ENCODE results near the gene ROBO1. TPM values are rescaled to one million over a fixed set of nuclear protein-coding genes. Genes with fewer than 3 reads are reported as not detected.
"Not testable (repeated sequence)": the region's sequence is repeated elsewhere in the genome, so short reads cannot be mapped to it uniquely, and the experiment has no call there.

ROBO1 gene
- total and polyA plus RNA-seq, 9 donors, result 26.2 to 77.2 (median 38.7) TPM

DNA sequence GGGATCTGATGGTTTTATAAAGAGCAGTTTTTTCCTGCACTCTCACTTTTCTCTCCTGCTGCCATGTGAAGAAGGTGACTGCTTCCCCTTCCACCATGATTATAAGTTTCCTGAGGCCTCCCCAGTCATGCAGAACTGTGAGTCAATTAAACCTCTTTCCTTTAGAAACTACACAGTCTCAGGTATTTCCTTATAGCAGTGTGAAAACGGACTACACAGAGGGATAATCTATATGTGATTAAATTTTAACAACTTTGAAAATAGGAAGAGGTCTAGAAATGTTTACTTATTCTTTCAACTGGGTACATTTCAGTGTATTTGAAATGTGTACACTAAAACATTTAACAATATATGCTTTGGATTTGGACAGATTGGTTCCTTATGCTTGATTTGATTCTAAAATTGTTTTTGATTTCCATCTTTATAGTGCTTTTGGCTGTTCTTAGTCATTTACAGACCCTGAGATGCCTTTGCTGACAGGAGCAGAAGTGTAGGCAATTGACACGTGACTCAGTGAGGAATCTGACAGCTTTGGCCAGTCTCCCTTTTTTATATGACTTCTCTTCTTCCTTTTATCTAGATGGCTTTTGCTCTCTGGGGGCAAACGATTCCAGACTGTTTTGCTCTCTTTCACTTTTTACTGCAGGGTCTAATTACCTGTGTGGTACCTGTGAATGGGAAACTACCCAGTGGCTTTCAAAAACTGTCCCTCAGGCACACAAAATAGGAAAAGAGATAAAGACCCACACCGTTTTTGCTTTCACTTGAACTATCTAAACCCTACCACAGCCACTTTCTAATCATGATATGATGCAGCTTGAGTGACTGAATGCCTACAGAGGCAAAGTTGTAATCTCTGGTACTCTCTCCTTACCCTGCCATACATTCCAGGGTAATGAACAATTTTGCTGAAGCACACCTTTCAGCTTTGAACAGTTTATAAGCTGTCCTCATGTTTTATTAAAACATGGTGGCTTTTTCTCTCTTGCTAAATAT is 422.6 kb downstream of the ROBO1 start:
- Histone ChIP-seq H3K36me3 (ENCODE audit: control insufficient read depth, insufficient read depth, low read length) (no peaks in the 10 kb centered on the region), H3K9me3 (replicated peaks; ENCODE audit: control insufficient read depth, low read depth, low read length) (no peaks in the 10 kb centered on the region), H3K27ac (ENCODE audit: low read length) (no peak overlapping the region), H3K27me3 (ENCODE audit: control insufficient read depth, insufficient read depth, low read length) (no peaks in the 10 kb centered on the region), H3K4me1 (ENCODE audit: control insufficient read depth, insufficient read depth, low read length) (no peaks in the 10 kb centered on the region), H3K4me3 (ENCODE audit: low read length) (no peak overlapping the region)
- WGBS (ENCODE audit: insufficient coverage), result 44% methylated on average over 1 of the region's 4 CpGs
- DNase-seq, result no peak

DNA sequence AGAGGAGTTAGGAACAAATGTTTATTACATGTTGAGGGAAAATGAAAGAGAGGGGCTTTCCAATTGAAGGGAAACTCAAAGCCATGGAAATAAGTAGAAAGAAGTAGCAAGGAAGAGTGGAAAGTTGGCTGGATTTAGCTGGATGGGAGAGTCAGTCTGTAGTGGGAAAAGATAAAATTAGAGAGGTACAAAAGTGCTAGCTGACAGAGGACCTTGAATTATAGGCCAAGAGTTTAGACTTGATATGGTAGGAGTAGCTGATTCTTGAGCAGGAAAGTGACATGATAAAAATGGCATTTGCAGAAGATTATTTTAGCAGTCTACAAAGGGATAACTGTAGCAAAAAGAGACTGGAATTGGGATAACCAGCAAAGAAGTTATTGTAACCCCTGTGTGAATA is 425.8 kb downstream of the ROBO1 start:
- peak; percentile 70 for DNase-seq
- Histone ChIP-seq H3K36me3 (ENCODE audit: control insufficient read depth, insufficient read depth, low read length) (no peaks in the 10 kb centered on the region), H3K4me1 (ENCODE audit: control insufficient read depth, insufficient read depth, low read length) (no peaks in the 10 kb centered on the region)

DNA sequence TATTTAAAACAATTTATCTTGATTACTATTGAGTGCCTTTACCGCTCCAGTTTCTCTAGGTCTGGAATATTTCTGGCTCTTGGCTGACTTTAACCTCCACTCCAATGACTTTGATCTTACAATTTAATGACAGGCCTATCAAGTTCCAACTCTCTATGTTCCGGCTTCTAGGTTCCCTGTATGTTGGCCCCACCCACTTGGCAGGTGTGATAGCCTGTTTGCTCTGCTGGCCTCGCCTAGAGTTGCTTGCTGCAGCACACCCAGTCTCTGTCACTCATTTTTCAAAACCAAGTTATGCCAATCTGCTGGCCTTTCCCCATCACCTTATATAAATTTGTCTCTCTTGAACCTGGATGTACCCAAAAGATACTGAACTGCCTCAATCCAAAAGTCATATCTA is 428.0 kb downstream of the ROBO1 start:
- Histone ChIP-seq H3K4me3 (ENCODE audit: low read length) (no peak overlapping the region), H3K9me3 (replicated peaks; ENCODE audit: control insufficient read depth, low read depth, low read length) (no peaks in the 10 kb centered on the region), H3K27me3 (ENCODE audit: control insufficient read depth, insufficient read depth, low read length) (no peaks in the 10 kb centered on the region), H3K27ac (ENCODE audit: low read length) (no peak overlapping the region), H3K36me3 (ENCODE audit: control insufficient read depth, insufficient read depth, low read length) (no peaks in the 10 kb centered on the region), H3K4me1 (ENCODE audit: control insufficient read depth, insufficient read depth, low read length) (no peaks in the 10 kb centered on the region)
- WGBS (ENCODE audit: insufficient coverage), result 64% methylated on average over 2 of the region's 3 CpGs
- DNase-seq, result no peak

More for the DNA sequence above, 425.8 kb downstream of the ROBO1 start:
- Histone ChIP-seq H3K4me3 (ENCODE audit: low read length) (no peak overlapping the region), H3K27ac (ENCODE audit: low read length) (no peak overlapping the region), H3K9me3 (replicated peaks; ENCODE audit: control insufficient read depth, low read depth, low read length) (no peaks in the 10 kb centered on the region), H3K27me3 (ENCODE audit: control insufficient read depth, insufficient read depth, low read length) (no peaks in the 10 kb centered on the region)

DNA sequence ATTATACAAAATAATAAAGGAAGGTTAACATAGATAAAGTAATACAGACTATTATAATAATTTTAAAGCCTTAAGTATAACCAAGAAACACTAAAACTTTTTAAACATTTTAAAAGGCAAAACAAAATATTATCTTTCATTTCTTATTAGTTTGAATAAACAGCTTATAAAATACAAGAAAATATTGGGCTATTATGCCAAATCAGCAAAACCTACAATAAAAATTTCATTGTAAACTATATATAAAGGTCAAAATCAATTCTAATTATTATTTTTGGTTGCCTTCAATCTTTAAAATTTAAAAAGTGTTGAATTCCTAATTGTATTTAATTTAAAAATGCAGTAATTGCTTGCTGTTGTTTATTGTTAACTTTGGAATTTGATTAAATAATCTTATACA is 430.0 kb downstream of the ROBO1 start:
- H3K4me3 ChIP-seq (ENCODE audit: low read length), result no peak overlapping the region
- no peaks in the 10 kb centered on the region for H3K4me1 ChIP-seq (ENCODE audit: control insufficient read depth, insufficient read depth, low read length)
- no peaks in the 10 kb centered on the region for H3K9me3 ChIP-seq (replicated peaks; ENCODE audit: control insufficient read depth, low read depth, low read length)
- no peak overlapping the region for H3K27ac ChIP-seq (ENCODE audit: low read length)
- no peaks in the 10 kb centered on the region for H3K27me3 ChIP-seq (ENCODE audit: control insufficient read depth, insufficient read depth, low read length)
- DNase-seq, result no peak
- no peaks in the 10 kb centered on the region for H3K36me3 ChIP-seq (ENCODE audit: control insufficient read depth, insufficient read depth, low read length)

DNA sequence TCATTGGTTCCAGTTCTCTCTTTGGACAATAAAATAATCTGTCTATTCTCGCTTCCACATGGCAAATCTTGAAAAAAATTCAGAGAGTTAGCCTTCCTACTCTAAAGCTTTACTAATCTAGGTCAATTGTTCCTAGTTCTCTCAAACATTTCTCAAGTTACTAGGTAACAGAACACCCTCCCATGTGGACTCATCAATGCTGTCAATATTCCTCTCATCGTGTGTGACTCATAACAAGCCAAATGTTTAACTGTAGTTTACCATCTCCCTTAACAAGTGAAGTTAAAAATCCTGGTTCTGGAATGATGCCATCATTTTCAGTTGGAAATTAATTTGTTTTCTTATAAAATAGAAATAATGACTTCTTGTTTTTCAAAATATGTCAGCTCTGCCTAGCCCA is 438.6 kb downstream of the ROBO1 start:
- H3K27me3 ChIP-seq (ENCODE audit: control insufficient read depth, insufficient read depth, low read length), result no peaks in the 10 kb centered on the region
- no peak overlapping the region for H3K27ac ChIP-seq (ENCODE audit: low read length)
- no peaks in the 10 kb centered on the region for H3K4me1 ChIP-seq (ENCODE audit: control insufficient read depth, insufficient read depth, low read length)
- H3K9me3 ChIP-seq (replicated peaks; ENCODE audit: control insufficient read depth, low read depth, low read length), result no peaks in the 10 kb centered on the region
- no peak overlapping the region for H3K4me3 ChIP-seq (ENCODE audit: low read length)
- 100% methylated on average over 1 of the region's 2 CpGs for WGBS (ENCODE audit: insufficient coverage)
- DNase-seq, result no peak
- no peaks in the 10 kb centered on the region for H3K36me3 ChIP-seq (ENCODE audit: control insufficient read depth, insufficient read depth, low read length)

DNA sequence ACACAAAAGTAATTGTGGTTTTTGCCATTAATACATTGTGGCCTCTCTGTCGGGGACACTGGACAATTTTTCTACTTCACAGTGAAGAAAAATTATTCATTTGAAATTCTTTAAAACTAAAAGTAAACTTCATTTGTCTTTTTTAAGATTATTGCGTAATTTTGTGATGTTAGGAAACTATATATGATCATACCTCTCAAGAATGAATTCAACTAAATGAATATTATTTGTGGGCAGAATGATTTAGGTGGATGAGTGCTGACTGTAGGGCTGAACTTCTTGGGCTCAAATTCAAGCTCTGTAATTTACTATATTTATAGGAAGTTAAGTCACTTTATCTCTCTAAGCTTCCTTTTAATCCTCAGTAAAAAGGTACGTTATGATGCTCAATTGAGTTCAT is 441.2 kb downstream of the ROBO1 start:
- no CpG with 5 or more reads among the region's 3 CpGs for WGBS (ENCODE audit: insufficient coverage)
- H3K27me3 ChIP-seq (ENCODE audit: control insufficient read depth, insufficient read depth, low read length), result no peaks in the 10 kb centered on the region
- no peak overlapping the region for H3K27ac ChIP-seq (ENCODE audit: low read length)
- H3K4me3 ChIP-seq (ENCODE audit: low read length), result no peak overlapping the region
- no peak for DNase-seq
- H3K36me3 ChIP-seq (ENCODE audit: control insufficient read depth, insufficient read depth, low read length), result no peaks in the 10 kb centered on the region
- no peaks in the 10 kb centered on the region for H3K9me3 ChIP-seq (replicated peaks; ENCODE audit: control insufficient read depth, low read depth, low read length)
- H3K4me1 ChIP-seq (ENCODE audit: control insufficient read depth, insufficient read depth, low read length), result no peaks in the 10 kb centered on the region

DNA sequence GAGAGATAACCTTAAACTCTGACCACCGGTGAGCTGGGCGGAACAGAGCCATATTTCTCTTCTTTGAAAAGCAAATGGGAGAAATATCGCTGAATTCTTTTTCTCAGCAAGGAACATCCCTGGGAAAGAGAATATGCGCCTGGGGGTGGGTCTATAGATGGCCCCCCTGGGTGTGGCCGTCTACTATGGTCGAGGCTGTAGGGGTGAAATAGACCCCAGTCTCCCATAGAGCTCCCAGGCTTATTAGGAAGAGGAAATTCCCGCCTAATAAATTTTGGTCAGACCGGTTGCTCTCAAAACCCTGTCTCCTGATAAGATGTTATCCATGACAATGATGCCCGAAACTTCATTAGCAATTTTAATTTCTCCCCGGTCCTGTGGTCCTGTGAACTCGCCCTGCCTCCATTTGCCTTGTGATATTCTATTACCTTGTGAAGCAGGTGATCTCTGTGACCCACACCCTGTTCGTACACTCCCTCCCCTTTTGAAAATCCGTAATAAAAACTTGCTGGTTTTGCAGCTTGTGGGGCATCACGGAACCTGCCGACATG is 441.9 kb downstream of the ROBO1 start:
- DNase-seq; H3K27me3 ChIP-seq (ENCODE audit: control insufficient read depth, insufficient read depth, low read length); H3K4me3 ChIP-seq (ENCODE audit: low read length); H3K36me3 ChIP-seq (ENCODE audit: control insufficient read depth, insufficient read depth, low read length); H3K9me3 ChIP-seq (replicated peaks; ENCODE audit: control insufficient read depth, low read depth, low read length); H3K27ac ChIP-seq (ENCODE audit: low read length); H3K4me1 ChIP-seq (ENCODE audit: control insufficient read depth, insufficient read depth, low read length): not testable (repeated sequence)
- 87% methylated on average over 9 of the region's 15 CpGs for WGBS (ENCODE audit: insufficient coverage)

DNA sequence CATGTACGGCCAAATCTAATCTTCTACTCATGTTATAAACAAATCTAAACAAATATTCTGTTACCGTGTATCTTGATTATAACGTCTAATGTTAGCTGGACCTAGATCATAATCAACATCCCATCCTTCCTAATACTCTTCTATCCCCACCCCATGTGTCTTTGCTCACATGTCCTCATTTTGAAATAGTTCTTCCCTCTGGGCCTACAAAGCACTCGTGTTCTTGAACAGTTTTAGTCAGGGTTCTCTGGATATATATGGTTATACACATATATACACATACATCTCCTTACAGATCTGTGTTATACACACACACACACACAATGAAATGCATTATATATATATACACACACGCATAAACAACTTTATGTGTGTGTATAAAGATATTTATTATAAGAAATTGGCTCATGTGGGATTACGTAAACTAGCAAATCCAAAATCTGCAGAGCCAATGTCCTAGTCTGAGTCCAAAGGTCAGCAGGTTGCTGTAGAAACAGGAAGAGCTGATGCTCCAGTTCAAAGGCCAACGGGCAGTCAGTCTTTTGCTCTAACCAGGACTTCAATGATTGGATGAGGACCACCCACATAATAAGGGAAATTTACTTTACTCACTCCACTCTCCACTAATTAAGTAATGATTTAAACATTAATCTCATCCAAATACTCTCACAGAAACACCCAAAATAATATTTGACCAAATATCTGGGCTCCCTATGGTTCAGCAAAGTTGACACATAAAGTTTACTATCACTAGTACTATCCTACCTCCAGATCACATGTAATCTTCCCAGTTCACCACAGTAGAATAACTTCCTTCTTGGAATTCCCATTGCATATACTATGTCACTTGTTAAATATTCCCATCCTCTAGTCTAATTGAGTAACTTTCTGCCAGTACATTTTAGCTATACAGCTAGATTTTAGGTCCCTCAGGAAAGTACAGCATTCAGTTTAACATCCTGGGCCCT is 450.0 kb downstream of the ROBO1 start:
- H3K9me3 ChIP-seq (replicated peaks; ENCODE audit: control insufficient read depth, low read depth, low read length), result no peaks in the 10 kb centered on the region
- no peaks in the 10 kb centered on the region for H3K36me3 ChIP-seq (ENCODE audit: control insufficient read depth, insufficient read depth, low read length)
- H3K27me3 ChIP-seq (ENCODE audit: control insufficient read depth, insufficient read depth, low read length), result no peaks in the 10 kb centered on the region
- no peak overlapping the region for H3K4me3 ChIP-seq (ENCODE audit: low read length)
- no peak overlapping the region for H3K27ac ChIP-seq (ENCODE audit: low read length)
- no peak for DNase-seq
- 100% methylated on average over 1 of the region's 7 CpGs for WGBS (ENCODE audit: insufficient coverage)
- H3K4me1 ChIP-seq (ENCODE audit: control insufficient read depth, insufficient read depth, low read length), result no peaks in the 10 kb centered on the region

DNA sequence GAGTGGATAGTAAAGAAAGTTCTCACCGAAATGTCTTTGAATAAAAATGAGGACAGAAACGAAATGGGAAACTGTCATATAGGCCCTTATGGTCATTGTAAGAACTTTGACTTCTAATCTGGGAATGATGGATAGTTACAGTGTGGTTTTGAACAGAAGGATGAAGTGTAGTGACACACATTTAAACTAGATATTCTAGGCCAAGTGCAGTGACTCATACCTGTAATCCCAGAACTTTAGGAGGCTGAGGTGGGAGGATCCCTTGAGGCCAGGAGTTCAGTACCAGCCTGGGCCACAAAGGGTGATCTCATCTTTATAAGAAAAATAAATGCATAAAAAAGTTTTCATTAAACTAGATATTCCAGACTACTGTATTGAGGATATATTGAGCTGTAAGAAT is 452.8 kb downstream of the ROBO1 start:
- Histone ChIP-seq H3K4me3 (ENCODE audit: low read length) (no peak overlapping the region), H3K4me1 (ENCODE audit: control insufficient read depth, insufficient read depth, low read length) (no peaks in the 10 kb centered on the region), H3K27ac (ENCODE audit: low read length) (no peak overlapping the region), H3K9me3 (replicated peaks; ENCODE audit: control insufficient read depth, low read depth, low read length) (no peaks in the 10 kb centered on the region), H3K27me3 (ENCODE audit: control insufficient read depth, insufficient read depth, low read length) (no peaks in the 10 kb centered on the region), H3K36me3 (ENCODE audit: control insufficient read depth, insufficient read depth, low read length) (no peaks in the 10 kb centered on the region)
- no peak for DNase-seq
- 100% methylated on average over 2 of the region's 2 CpGs for WGBS (ENCODE audit: insufficient coverage)

DNA sequence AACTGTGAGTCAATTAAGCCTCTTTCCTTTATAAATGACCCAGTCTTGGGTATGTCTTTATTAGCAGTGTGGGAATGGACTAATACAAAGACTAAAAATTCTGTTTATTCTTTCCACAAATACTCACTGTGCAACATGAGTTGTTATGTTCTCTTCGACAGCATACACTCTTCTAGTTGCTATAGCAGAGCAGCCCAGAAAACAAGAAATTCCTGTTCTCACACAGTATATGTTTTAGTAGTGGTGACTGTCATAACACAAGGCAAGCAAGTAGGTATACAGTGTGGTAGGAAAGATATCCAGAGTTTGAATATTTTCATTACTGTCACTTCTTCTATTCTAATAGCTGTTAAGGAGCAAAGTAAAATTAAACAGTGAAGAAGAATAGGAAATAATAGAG is 453.3 kb downstream of the ROBO1 start:
- H3K36me3 ChIP-seq (ENCODE audit: control insufficient read depth, insufficient read depth, low read length), result no peaks in the 10 kb centered on the region
- H3K4me3 ChIP-seq (ENCODE audit: low read length), result no peak overlapping the region
- DNase-seq, result no peak
- WGBS (ENCODE audit: insufficient coverage), result no CpG with 5 or more reads among the region's 1 CpG
- H3K4me1 ChIP-seq (ENCODE audit: control insufficient read depth, insufficient read depth, low read length), result no peaks in the 10 kb centered on the region
- no peak overlapping the region for H3K27ac ChIP-seq (ENCODE audit: low read length)
- no peaks in the 10 kb centered on the region for H3K9me3 ChIP-seq (replicated peaks; ENCODE audit: control insufficient read depth, low read depth, low read length)
- H3K27me3 ChIP-seq (ENCODE audit: control insufficient read depth, insufficient read depth, low read length), result no peaks in the 10 kb centered on the region
